WTC11 (cell line): ENCODE measurements around the gene EDC3.

Experiments
- ATF2 ChIP-seq: sonication (generic); formaldehyde crosslinking; IDR thresholded peaks from 2 replicates; pipeline ENCODE4 v1.8.1; 2022; ENCODE audit warnings: low read depth, missing genetic modification reagents, borderline replicate concordance
- CBFB ChIP-seq: sonication (generic); formaldehyde crosslinking; IDR thresholded peaks from 2 replicates; pipeline ENCODE4 v1.8.1; 2022; ENCODE audit warnings: mild to moderate bottlenecking, low read depth, missing genetic modification reagents
- CREB1 ChIP-seq: sonication (generic); formaldehyde crosslinking; IDR thresholded peaks from 2 replicates; pipeline ENCODE4 v1.8.0; 2023; ENCODE audit warnings: mild to moderate bottlenecking, missing genetic modification reagents
- CTCF ChIP-seq: fragments of 200-600 bp; IDR thresholded peaks from 2 replicates; pipeline ENCODE4 v1.8.0; 2022; ENCODE audit warnings: antibody characterized with exemption
- ESRRA ChIP-seq: sonication (generic); formaldehyde crosslinking; IDR thresholded peaks from 2 replicates; pipeline ENCODE4 v1.8.1; 2022; ENCODE audit warnings: mild to moderate bottlenecking, missing genetic modification reagents, borderline replicate concordance
- IRF1 ChIP-seq: sonication (generic); formaldehyde crosslinking; IDR thresholded peaks from 2 replicates; pipeline ENCODE4 v1.8.0; 2023; ENCODE audit warnings: missing genetic modification reagents
- NR2C2 ChIP-seq: sonication (generic); formaldehyde crosslinking; IDR thresholded peaks from 2 replicates; pipeline ENCODE4 v1.8.0; 2022; ENCODE audit warnings: mild to moderate bottlenecking, missing genetic modification reagents
- PREB ChIP-seq: sonication (generic); formaldehyde crosslinking; IDR thresholded peaks from 2 replicates; pipeline ENCODE4 v1.8.1; 2022; ENCODE audit warnings: mild to moderate bottlenecking, missing genetic modification reagents, moderate library complexity, borderline replicate concordance
- RELA ChIP-seq: sonication (generic); formaldehyde crosslinking; IDR thresholded peaks from 2 replicates; pipeline ENCODE4 v1.8.1; 2022; ENCODE audit warnings: missing genetic modification reagents, mild to moderate bottlenecking, borderline replicate concordance
- SMAD3 ChIP-seq: sonication (generic); formaldehyde crosslinking; IDR thresholded peaks from 2 replicates; pipeline ENCODE4 v1.8.0; 2022; ENCODE audit warnings: missing genetic modification reagents, mild to moderate bottlenecking, borderline replicate concordance
- ZNF232 ChIP-seq: sonication (generic); formaldehyde crosslinking; IDR thresholded peaks from 2 replicates; pipeline ENCODE4 v1.8.0; 2022; ENCODE audit warnings: mild to moderate bottlenecking, missing genetic modification reagents
- ZNF317 ChIP-seq: sonication (generic); formaldehyde crosslinking; IDR thresholded peaks from 2 replicates; pipeline ENCODE4 v1.8.1; 2023; ENCODE audit warnings: low read depth, mild to moderate bottlenecking, moderate library complexity, missing genetic modification reagents, borderline replicate concordance
- ZNF671 ChIP-seq: fragments of 250-450 bp; sonication (Bioruptor Pico); IDR thresholded peaks from 2 replicates; pipeline ENCODE4 v1.8.0; 2021; ENCODE audit warnings: mild to moderate bottlenecking
- ZSCAN18 ChIP-seq: fragments of 250-450 bp; sonication (Bioruptor Pico); IDR thresholded peaks from 2 replicates; pipeline ENCODE4 v2.1.2; 2022; ENCODE audit warnings: mild to moderate bottlenecking, moderate library complexity

- TF ChIP-seq RELA (CRISPR knock-in tag) (no peak), CREB1 (CRISPR knock-in tag) (no peak), ZNF232 (CRISPR knock-in tag) (no peak), CTCF (no peak), IRF1 (CRISPR knock-in tag) (no peak), NR2C2 (no peak), ATF2 (no peak), CBFB (CRISPR knock-in tag) (no peak), ZNF671 (CRISPR knock-in tag) (no peak), ZSCAN18 (CRISPR knock-in tag) (no peak), PREB (no peak), SMAD3 (no peak), ZNF317 (CRISPR knock-in tag) (no peak), ESRRA (no peak)
These were observed 31.2 kb downstream of the EDC3 start for GRCh38 chr15:74664670-74665069.
